Progenitor cell of endocrine pancreas (in vitro differentiated cells): ENCODE results near the gene POGZ. TPM values are rescaled to one million over a fixed set of nuclear protein-coding genes. Genes with fewer than 3 reads are reported as not detected.

Source experiments
- DNase-seq: peaks from one replicate; pipeline ENCODE4 v3.0.0; 2021; ENCODE audit warnings: low spot score; ENCODE audit not compliant: unreplicated experiment
- H3K27ac Mint-ChIP-seq: 2 replicates; pipeline ENCODE4 v1.8.0; 2021; ENCODE audit warnings: mild to moderate bottlenecking, moderate library complexity, mixed read lengths
- H3K27me3 Mint-ChIP-seq: 2 replicates; pipeline ENCODE4 v1.8.0; 2021; ENCODE audit warnings: mixed read lengths
- H3K36me3 Mint-ChIP-seq: 2 replicates; pipeline ENCODE4 v1.8.0; 2022; ENCODE audit warnings: mixed read lengths; ENCODE audit not compliant: insufficient read depth
- H3K4me1 Mint-ChIP-seq: 2 replicates; pipeline ENCODE4 v1.8.0; 2021; ENCODE audit warnings: low read depth, mixed read lengths
- H3K4me3 Mint-ChIP-seq: 2 replicates; pipeline ENCODE4 v1.8.0; 2021; ENCODE audit warnings: low read depth, mild to moderate bottlenecking, moderate library complexity, mixed read lengths
- H3K9me3 Mint-ChIP-seq: 2 replicates; pipeline ENCODE4 v1.8.0; 2021; ENCODE audit warnings: low read depth, mixed read lengths
- total RNA-seq: library from RNA; stranded (reverse); gene quantifications from 2 replicates; pipeline ENCODE4 v1.2.1, GENCODE V29; 2021
- TF ChIP-seq, protein P1 (sequence below): fragments of 200-600 bp; sonication (generic); IDR thresholded peaks from one replicate; pipeline ENCODE4 v1.5.0; 2021; ENCODE audit warnings: antibody characterized with exemption, mild to moderate bottlenecking; ENCODE audit not compliant: unreplicated experiment

POGZ gene
- total RNA-seq, 1 donor from 2014 or later, result 188 TPM

DNA sequence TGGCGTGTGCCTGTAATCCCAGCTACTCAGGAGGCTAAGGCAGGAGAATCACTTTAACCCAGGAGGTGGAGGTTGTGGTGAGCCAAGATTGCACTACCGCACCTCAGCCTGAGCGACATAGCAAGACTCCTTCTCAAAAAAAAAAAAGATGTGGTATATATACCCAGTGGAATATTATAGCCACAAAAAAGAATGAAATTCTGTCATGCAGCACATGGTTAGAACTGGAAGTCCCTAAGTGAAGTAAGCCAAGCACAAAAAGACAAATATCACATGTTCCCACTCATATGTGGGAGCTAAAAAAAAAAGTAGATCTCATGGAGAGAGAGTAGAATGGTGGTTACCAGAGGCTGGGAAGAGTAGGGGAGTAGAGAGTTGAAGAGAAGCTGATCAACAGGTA lies 41.2 kb downstream of the POGZ start:
- H3K4me1 Mint-ChIP-seq, result no peaks in the 10 kb centered on the region
- H3K27ac Mint-ChIP-seq, result peak overlapping the region; percentile 53
- H3K36me3 Mint-ChIP-seq, result peaks cover 26% of the 10 kb centered on the region
- TF ChIP-seq, protein P1, sequence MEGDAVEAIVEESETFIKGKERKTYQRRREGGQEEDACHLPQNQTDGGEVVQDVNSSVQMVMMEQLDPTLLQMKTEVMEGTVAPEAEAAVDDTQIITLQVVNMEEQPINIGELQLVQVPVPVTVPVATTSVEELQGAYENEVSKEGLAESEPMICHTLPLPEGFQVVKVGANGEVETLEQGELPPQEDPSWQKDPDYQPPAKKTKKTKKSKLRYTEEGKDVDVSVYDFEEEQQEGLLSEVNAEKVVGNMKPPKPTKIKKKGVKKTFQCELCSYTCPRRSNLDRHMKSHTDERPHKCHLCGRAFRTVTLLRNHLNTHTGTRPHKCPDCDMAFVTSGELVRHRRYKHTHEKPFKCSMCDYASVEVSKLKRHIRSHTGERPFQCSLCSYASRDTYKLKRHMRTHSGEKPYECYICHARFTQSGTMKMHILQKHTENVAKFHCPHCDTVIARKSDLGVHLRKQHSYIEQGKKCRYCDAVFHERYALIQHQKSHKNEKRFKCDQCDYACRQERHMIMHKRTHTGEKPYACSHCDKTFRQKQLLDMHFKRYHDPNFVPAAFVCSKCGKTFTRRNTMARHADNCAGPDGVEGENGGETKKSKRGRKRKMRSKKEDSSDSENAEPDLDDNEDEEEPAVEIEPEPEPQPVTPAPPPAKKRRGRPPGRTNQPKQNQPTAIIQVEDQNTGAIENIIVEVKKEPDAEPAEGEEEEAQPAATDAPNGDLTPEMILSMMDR, result no peak
- no peak overlapping the region for H3K4me3 Mint-ChIP-seq
- no peaks in the 10 kb centered on the region for H3K9me3 Mint-ChIP-seq
- no peaks in the 10 kb centered on the region for H3K27me3 Mint-ChIP-seq
- DNase-seq, result no peak

DNA sequence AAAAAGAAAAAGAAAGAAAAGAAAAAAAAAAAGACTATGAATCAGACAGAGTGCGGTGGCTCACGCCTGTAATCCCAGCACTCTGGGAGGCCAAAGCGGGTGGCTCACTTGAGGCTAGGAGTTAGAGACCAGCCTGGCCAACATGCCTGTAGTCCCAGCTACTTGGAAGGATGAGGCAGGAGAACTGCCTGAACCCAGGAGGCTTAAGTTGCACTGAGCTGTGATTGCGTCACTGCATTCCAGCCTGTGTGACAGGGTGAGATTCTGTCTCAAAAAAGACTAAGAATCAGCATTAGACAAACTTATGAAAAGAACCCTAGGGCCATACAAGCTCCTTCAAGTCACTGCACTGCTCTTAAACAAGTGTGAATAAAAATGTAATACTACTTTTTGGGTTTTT lies 43.1 kb downstream of the POGZ start:
- H3K27me3 Mint-ChIP-seq, result no peaks in the 10 kb centered on the region
- no peak overlapping the region for H3K27ac Mint-ChIP-seq
- H3K9me3 Mint-ChIP-seq, result no peaks in the 10 kb centered on the region
- DNase-seq, result no peak
- H3K4me1 Mint-ChIP-seq, result no peaks in the 10 kb centered on the region
- TF ChIP-seq, protein P1, result no peak
- H3K36me3 Mint-ChIP-seq, result peaks cover 29% of the 10 kb centered on the region
- H3K4me3 Mint-ChIP-seq, result no peak overlapping the region

DNA sequence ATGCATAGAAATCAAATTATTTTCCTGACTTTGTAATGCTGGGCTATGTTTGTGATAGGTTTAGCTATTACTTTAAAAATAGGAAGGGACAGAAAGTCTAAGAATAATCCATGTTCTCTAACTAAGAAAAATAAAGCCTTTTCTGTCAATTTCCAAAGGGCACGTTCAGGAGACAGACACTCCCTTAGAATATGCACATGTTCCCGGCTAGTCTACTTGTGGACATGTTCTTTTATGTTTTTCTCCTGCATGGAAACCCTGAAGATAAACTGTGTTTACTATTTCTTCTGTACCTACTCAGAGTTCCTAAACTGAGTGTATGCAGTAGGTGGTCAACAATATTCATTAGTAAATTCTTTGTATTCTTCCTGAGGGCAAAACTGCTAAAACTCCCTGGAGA lies 47.4 kb downstream of the POGZ start:
- Mint-ChIP-seq H3K4me1 (no peaks in the 10 kb centered on the region), H3K36me3 (peaks cover 34% of the 10 kb centered on the region), H3K4me3 (no peak overlapping the region), H3K27ac (no peak overlapping the region), H3K27me3 (no peaks in the 10 kb centered on the region), H3K9me3 (no peaks in the 10 kb centered on the region)
- TF ChIP-seq, protein P1, result no peak
- DNase-seq, result no peak

DNA sequence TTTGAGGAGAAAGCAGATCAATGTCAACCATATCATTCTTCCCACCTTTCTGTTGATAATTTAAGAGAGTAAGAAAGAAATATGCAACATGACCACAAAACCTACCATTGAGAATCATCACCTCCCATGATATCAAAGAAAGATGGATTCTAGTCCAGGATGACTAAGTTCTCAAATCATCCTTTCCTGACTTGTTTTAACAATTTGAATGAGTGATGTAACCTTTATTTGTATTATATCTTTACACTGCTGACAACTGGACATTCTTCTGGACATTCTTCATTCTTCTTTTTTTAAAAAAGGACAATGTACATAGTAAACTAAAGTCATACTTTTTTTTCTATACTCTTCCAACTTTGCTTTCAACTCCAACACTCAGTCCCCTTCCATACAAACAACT lies 50.4 kb downstream of the POGZ start:
- no peaks in the 10 kb centered on the region for H3K27me3 Mint-ChIP-seq
- TF ChIP-seq, protein P1, result no peak
- no peak for DNase-seq
- H3K36me3 Mint-ChIP-seq, result peaks cover 28% of the 10 kb centered on the region
- H3K4me1 Mint-ChIP-seq, result no peaks in the 10 kb centered on the region
- no peaks in the 10 kb centered on the region for H3K9me3 Mint-ChIP-seq
- H3K4me3 Mint-ChIP-seq, result no peak overlapping the region
- no peak overlapping the region for H3K27ac Mint-ChIP-seq

DNA sequence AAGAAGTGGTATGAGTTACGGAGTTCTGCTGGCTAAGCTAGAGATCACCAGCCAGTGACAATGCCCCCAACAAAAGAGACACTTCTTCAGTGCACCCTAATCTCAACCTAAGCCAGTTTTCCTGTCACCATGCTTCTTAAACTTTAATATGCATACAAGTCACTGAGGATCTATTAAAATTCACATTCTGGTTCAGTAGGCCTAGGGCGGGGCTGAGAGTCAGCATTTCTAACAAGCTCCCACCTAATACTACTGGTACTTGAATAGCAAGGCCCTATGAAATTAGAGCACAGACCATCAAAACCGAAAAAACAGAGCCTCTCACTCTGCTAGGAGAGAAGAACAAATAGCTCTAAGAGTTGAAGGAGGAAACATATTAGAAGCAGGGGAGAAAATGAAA lies 52.0 kb downstream of the POGZ start:
- no peaks in the 10 kb centered on the region for H3K9me3 Mint-ChIP-seq
- H3K27ac Mint-ChIP-seq, result no peak overlapping the region
- peaks cover 24% of the 10 kb centered on the region for H3K36me3 Mint-ChIP-seq
- TF ChIP-seq, protein P1, result no peak
- H3K4me3 Mint-ChIP-seq, result no peak overlapping the region
- no peak for DNase-seq
- no peaks in the 10 kb centered on the region for H3K27me3 Mint-ChIP-seq
- no peaks in the 10 kb centered on the region for H3K4me1 Mint-ChIP-seq
